Measurements from ENCODE around the gene ARID1B.

ARID1B gene

DNA sequence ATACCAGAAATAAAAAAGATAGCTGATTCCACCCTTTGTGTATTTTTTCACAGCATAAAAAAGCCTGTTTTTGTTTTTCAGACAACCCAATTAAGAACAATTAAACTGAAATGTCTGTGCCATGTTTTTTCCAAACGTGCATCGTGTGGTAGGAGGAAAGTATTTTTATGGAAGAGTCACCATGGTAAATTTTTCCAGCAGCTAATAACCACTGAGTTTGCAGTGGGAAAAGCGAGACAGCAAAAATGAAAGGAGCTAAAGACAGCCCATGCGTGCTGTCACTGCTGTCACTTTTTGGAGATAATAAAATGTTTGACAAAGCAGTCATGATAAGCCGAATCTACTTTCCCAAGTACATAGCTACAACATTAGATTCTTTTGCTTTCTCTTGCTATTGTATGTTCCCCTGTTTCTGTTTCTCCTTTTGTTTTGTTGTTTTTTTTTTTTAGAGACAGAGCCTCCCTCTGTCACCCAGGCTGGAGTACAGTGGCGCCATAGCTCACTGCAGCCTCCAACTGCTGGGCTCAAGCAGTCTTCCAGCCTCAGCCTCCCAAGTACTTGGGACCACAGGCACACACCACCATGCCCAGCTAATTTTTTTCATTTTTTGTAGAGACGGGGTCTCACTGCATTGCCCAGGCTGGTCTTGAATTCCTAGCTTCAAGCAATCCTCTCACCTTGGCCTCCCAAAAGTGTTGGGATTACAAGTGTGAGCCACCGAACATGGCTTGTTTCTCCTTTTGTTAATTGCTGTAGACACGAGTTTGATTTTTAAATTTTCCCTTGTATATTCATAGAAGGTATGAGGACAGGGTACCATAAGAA is 284.8 kb downstream of the ARID1B start:
- Histone ChIP-seq H3K36me3 (replicated peaks in 1 of 2; ENCODE audit: control insufficient read depth in 2 of 2, insufficient read depth in 2 of 2, low read length in 2 of 2) (no peaks in the 10 kb centered on the region), H3K9me3 (replicated peaks in 1 of 2; ENCODE audit: control insufficient read depth in 2 of 2, insufficient read depth in 1 of 2, low read depth in 1 of 2, low read length in 2 of 2) (peaks cover 0 to 2% of the 10 kb centered on the region in 2 donors), H4K8ac (ENCODE audit: low read depth, low read length) (no peak overlapping the region), H3K4me3 (ENCODE audit: low read length in 2 of 2) (no peak overlapping the region), H4K91ac (ENCODE audit: low read depth, low read length, poor library complexity) (no peak overlapping the region), H3K9ac (ENCODE audit: low read depth, low read length, poor library complexity) (no peak overlapping the region), H2BK15ac (ENCODE audit: low read length) (no peak overlapping the region), H3K27me3 (ENCODE audit: control insufficient read depth in 3 of 3, insufficient read depth in 3 of 3, low read depth in 1 of 3, low read length in 3 of 3) (no peaks in the 10 kb centered on the region), H2AFZ (ENCODE audit: low read length) (no peak overlapping the region), H2BK120ac (ENCODE audit: low read depth, low read length) (no peak overlapping the region), H3K4ac (ENCODE audit: low read length) (no peak overlapping the region), H2AK5ac (ENCODE audit: low read depth, low read length) (no peak overlapping the region), H3K79me1 (ENCODE audit: low read depth, low read length) (no peaks in the 10 kb centered on the region), H3K14ac (ENCODE audit: low read length) (no peak overlapping the region), H3K23ac (ENCODE audit: low read depth, low read length, poor library complexity) (no peak overlapping the region), H2BK5ac (ENCODE audit: low read length) (no peak overlapping the region), H2BK12ac (ENCODE audit: low read length) (no peak overlapping the region), H3K18ac (ENCODE audit: low read length) (no peak overlapping the region), H3K4me1 (ENCODE audit: control insufficient read depth in 2 of 2, insufficient read depth in 1 of 2, low read depth in 1 of 2, low read length in 2 of 2) (peaks cover 10 to 12% of the 10 kb centered on the region in 2 donors), H3K27ac (replicated peaks; ENCODE audit: low read length) (no peak overlapping the region), H3K4me2 (ENCODE audit: insufficient read depth, low read length, poor library complexity, severe bottlenecking) (no peak overlapping the region)
- no CpG with 5 or more reads among the region's 9 CpGs for WGBS, 2 donors (ENCODE audit: extremely low coverage in 2 of 2, insufficient read length in 2 of 2, insufficient replicate concordance in 1 of 2)
- no peak for DNase-seq (ENCODE audit: low spot score)

DNA sequence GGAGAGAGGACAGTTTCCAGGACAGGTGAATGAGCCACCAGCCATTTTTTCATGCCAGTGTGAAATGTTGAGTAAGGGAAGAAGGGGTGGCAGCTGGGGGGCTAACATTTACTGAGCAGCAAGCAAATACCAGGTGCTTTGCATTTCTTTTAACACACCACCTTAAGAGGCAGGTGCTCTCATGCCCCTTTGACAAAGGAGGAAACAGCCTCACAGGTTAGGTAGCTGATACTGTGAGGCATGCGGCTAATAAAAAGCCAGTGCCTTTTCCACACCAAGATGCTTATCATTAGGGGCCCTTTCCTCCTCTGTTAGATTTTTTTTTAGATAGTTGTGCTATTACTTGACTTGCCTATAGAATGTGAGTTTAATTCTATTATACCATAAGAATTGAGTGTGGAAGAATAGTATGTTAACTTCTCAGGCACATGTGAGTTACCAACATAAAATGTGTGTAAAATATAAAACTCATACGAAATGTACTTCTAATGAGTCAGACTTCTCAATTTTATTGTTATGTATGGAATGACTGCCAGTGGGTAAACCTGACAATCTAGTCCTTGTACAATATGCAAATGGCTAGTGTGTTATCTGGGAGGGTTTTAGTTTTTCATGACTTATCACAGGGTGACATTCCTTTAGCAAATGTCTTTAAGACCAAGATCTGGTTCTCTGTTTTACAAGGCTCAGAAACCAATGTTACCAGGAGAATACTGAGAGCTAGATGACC is 286.2 kb downstream of the ARID1B start:
- H3K79me1 ChIP-seq (ENCODE audit: low read depth, low read length) = no peaks in the 10 kb centered on the region
- H3K23ac ChIP-seq (ENCODE audit: low read depth, low read length, poor library complexity) = no peak overlapping the region
- H3K9ac ChIP-seq (ENCODE audit: low read depth, low read length, poor library complexity) = no peak overlapping the region
- no CpG with 5 or more reads among the region's 2 CpGs for WGBS, 2 donors (ENCODE audit: extremely low coverage in 2 of 2, insufficient read length in 2 of 2, insufficient replicate concordance in 1 of 2)
- H2BK5ac ChIP-seq (ENCODE audit: low read length) = no peak overlapping the region
- no peak overlapping the region for H4K91ac ChIP-seq (ENCODE audit: low read depth, low read length, poor library complexity)
- H2BK120ac ChIP-seq (ENCODE audit: low read depth, low read length) = no peak overlapping the region
- H2BK12ac ChIP-seq (ENCODE audit: low read length) = no peak overlapping the region
- no peak overlapping the region for H3K4me2 ChIP-seq (ENCODE audit: insufficient read depth, low read length, poor library complexity, severe bottlenecking)
- no peak overlapping the region for H3K14ac ChIP-seq (ENCODE audit: low read length)
- H3K9me3 ChIP-seq (replicated peaks in 1 of 2; ENCODE audit: control insufficient read depth in 2 of 2, insufficient read depth in 1 of 2, low read depth in 1 of 2, low read length in 2 of 2) = no peaks in the 10 kb centered on the region
- DNase-seq (ENCODE audit: low spot score) = no peak
- H3K27ac ChIP-seq (replicated peaks; ENCODE audit: low read length) = no peak overlapping the region
- no peak overlapping the region for H3K18ac ChIP-seq (ENCODE audit: low read length)
- no peak overlapping the region for H2AK5ac ChIP-seq (ENCODE audit: low read depth, low read length)
- H3K4me3 ChIP-seq (ENCODE audit: low read length in 2 of 2) = no peak overlapping the region
- H4K8ac ChIP-seq (ENCODE audit: low read depth, low read length) = no peak overlapping the region
- no peak overlapping the region for H3K4ac ChIP-seq (ENCODE audit: low read length)
- H3K4me1 ChIP-seq (ENCODE audit: control insufficient read depth in 2 of 2, insufficient read depth in 1 of 2, low read depth in 1 of 2, low read length in 2 of 2) = peaks cover 10 to 16% of the 10 kb centered on the region in 2 donors
- no peak overlapping the region for H2AFZ ChIP-seq (ENCODE audit: low read length)
- no peaks in the 10 kb centered on the region for H3K36me3 ChIP-seq (replicated peaks in 1 of 2; ENCODE audit: control insufficient read depth in 2 of 2, insufficient read depth in 2 of 2, low read length in 2 of 2)
- H3K27me3 ChIP-seq (ENCODE audit: control insufficient read depth in 3 of 3, insufficient read depth in 3 of 3, low read depth in 1 of 3, low read length in 3 of 3) = no peaks in the 10 kb centered on the region
- no peak overlapping the region for H2BK15ac ChIP-seq (ENCODE audit: low read length)

- H3K14ac ChIP-seq (ENCODE audit: low read length) = no peak overlapping the region
- H3K4me3 ChIP-seq (ENCODE audit: low read length in 2 of 2) = no peak overlapping the region
- H3K27me3 ChIP-seq (ENCODE audit: control insufficient read depth in 3 of 3, insufficient read depth in 3 of 3, low read depth in 1 of 3, low read length in 3 of 3) = no peaks in the 10 kb centered on the region
- H3K79me1 ChIP-seq (ENCODE audit: low read depth, low read length) = no peaks in the 10 kb centered on the region
- no peak overlapping the region for H4K91ac ChIP-seq (ENCODE audit: low read depth, low read length, poor library complexity)
- no peak overlapping the region for H2BK5ac ChIP-seq (ENCODE audit: low read length)
- H3K9ac ChIP-seq (ENCODE audit: low read depth, low read length, poor library complexity) = no peak overlapping the region
- no peaks in the 10 kb centered on the region for H3K9me3 ChIP-seq (replicated peaks in 1 of 2; ENCODE audit: control insufficient read depth in 2 of 2, insufficient read depth in 1 of 2, low read depth in 1 of 2, low read length in 2 of 2)
- no peak overlapping the region for H2BK15ac ChIP-seq (ENCODE audit: low read length)
- no peak overlapping the region for H3K18ac ChIP-seq (ENCODE audit: low read length)
- no peak for DNase-seq (ENCODE audit: low spot score)
- no peaks in the 10 kb centered on the region for H3K36me3 ChIP-seq (replicated peaks in 1 of 2; ENCODE audit: control insufficient read depth in 2 of 2, insufficient read depth in 2 of 2, low read length in 2 of 2)
- H2AK5ac ChIP-seq (ENCODE audit: low read depth, low read length) = no peak overlapping the region
- H2BK12ac ChIP-seq (ENCODE audit: low read length) = no peak overlapping the region
- WGBS, 2 donors (ENCODE audit: extremely low coverage in 2 of 2, insufficient read length in 2 of 2, insufficient replicate concordance in 1 of 2) = no CpG with 5 or more reads among the region's 5 CpGs
- no peak overlapping the region for H3K4ac ChIP-seq (ENCODE audit: low read length)
- H2AFZ ChIP-seq (ENCODE audit: low read length) = no peak overlapping the region
- peaks cover 10 to 13% of the 10 kb centered on the region in 2 donors for H3K4me1 ChIP-seq (ENCODE audit: control insufficient read depth in 2 of 2, insufficient read depth in 1 of 2, low read depth in 1 of 2, low read length in 2 of 2)
- H3K27ac ChIP-seq (replicated peaks; ENCODE audit: low read length) = no peak overlapping the region
- H2BK120ac ChIP-seq (ENCODE audit: low read depth, low read length) = no peak overlapping the region
- H3K23ac ChIP-seq (ENCODE audit: low read depth, low read length, poor library complexity) = no peak overlapping the region
- H4K8ac ChIP-seq (ENCODE audit: low read depth, low read length) = no peak overlapping the region
- no peak overlapping the region for H3K4me2 ChIP-seq (ENCODE audit: insufficient read depth, low read length, poor library complexity, severe bottlenecking)
Measured at GRCh38 chr6:157063923-157064322, 286.7 kb downstream of the ARID1B start.

GRCh38 chr6:157064502-157064901 is 287.3 kb downstream of the ARID1B start:
- Histone ChIP-seq H3K18ac (ENCODE audit: low read length) (peak overlapping the region; percentile 20), H3K14ac (ENCODE audit: low read length) (no peak overlapping the region), H4K8ac (ENCODE audit: low read depth, low read length) (no peak overlapping the region), H3K9ac (ENCODE audit: low read depth, low read length, poor library complexity) (no peak overlapping the region), H2BK15ac (ENCODE audit: low read length) (no peak overlapping the region), H3K4me2 (ENCODE audit: insufficient read depth, low read length, poor library complexity, severe bottlenecking) (no peak overlapping the region), H2BK120ac (ENCODE audit: low read depth, low read length) (no peak overlapping the region), H3K79me1 (ENCODE audit: low read depth, low read length) (no peaks in the 10 kb centered on the region), H2BK5ac (ENCODE audit: low read length) (no peak overlapping the region), H3K9me3 (replicated peaks in 1 of 2; ENCODE audit: control insufficient read depth in 2 of 2, insufficient read depth in 1 of 2, low read depth in 1 of 2, low read length in 2 of 2) (no peaks in the 10 kb centered on the region), H2AK5ac (ENCODE audit: low read depth, low read length) (no peak overlapping the region), H3K23ac (ENCODE audit: low read depth, low read length, poor library complexity) (peak overlapping the region; percentile 45), H2AFZ (ENCODE audit: low read length) (no peak overlapping the region), H3K4me1 (ENCODE audit: control insufficient read depth in 2 of 2, insufficient read depth in 1 of 2, low read depth in 1 of 2, low read length in 2 of 2) (peaks cover 9 to 13% of the 10 kb centered on the region in 2 donors), H3K4me3 (ENCODE audit: low read length in 2 of 2) (no peak overlapping the region), H4K91ac (ENCODE audit: low read depth, low read length, poor library complexity) (no peak overlapping the region), H3K4ac (ENCODE audit: low read length) (no peak overlapping the region), H3K36me3 (replicated peaks in 1 of 2; ENCODE audit: control insufficient read depth in 2 of 2, insufficient read depth in 2 of 2, low read length in 2 of 2) (no peaks in the 10 kb centered on the region), H3K27ac (replicated peaks; ENCODE audit: low read length) (no peak overlapping the region), H3K27me3 (ENCODE audit: control insufficient read depth in 3 of 3, insufficient read depth in 3 of 3, low read depth in 1 of 3, low read length in 3 of 3) (no peaks in the 10 kb centered on the region), H2BK12ac (ENCODE audit: low read length) (no peak overlapping the region)
- no peak for DNase-seq (ENCODE audit: low spot score)
- WGBS, 2 donors (ENCODE audit: extremely low coverage in 2 of 2, insufficient read length in 2 of 2, insufficient replicate concordance in 1 of 2) = no CpG with 5 or more reads among the region's 8 CpGs
